COLO668 (cell line): ENCODE results near the gene PTGIS.

Experiments
- DNase-seq: peaks from one replicate; lab custom pipeline; 2025; ENCODE audit not compliant: unreplicated experiment; lab: John Stamatoyannopoulos, UW

PTGIS gene

GRCh38 chr20:49560646-49561045 is 7.3 kb downstream of the PTGIS start:
- DNase-seq = no peak

GRCh38 chr20:49560186-49560585 is 7.8 kb downstream of the PTGIS start:
- DNase-seq = no peak

DNA sequence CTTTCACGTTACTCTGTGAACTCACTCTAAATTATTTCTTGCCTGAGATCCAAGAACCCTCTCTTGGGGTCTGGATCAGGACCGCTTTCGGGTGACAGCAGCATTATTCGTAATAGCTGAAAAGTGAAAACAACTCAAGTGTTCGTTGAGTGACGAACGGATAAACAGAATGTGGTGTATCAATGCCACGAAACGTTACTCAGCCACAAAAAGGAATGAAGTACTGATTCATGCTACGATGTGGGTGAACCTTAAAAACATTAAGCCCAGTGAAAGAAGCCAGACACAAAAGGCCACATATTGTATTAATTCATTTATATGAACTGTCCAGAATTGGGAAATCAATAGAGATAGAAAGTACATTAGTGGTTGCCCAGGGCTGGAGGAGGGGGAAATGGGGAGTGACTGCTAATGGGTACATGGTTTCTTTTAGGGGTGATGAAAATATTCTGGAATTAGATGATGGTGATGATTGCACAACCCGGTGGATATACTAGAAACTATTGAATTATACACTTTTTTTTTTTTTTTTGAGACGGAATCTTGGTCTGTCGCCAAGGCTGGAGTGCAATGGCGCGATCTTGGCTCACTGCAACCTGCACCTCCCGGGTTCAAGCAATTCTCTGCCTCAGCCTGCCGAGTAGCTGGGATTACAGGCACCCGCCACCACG is 8.4 kb downstream of the PTGIS start:
- DNase-seq = no peak

DNA sequence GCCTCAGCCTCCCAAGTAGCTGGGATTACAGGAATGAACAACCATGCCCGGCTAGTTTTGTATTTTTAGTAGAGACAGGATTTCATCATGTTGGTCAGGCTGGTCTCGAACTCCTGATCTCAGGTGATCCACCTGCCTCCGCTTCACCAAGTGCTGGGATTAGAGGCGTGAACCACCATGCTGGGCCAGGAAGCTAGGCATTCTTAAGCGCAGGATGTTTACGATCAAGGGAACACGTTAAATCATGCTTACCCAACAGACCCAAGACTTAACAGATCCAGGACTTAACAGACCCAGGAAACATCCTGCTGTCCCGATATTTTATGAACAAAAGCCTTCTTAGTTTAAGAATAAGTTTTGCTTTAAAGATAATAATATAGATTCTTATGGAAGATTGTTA is 9.1 kb downstream of the PTGIS start:
- DNase-seq = no peak

GRCh38 chr20:49557449-49557848 is 10.5 kb downstream of the PTGIS start:
- DNase-seq = no peak

GRCh38 chr20:49556621-49557020 is 11.3 kb downstream of the PTGIS start:
- DNase-seq = no peak

GRCh38 chr20:49549801-49550551 is 18.0 kb downstream of the PTGIS start:
- DNase-seq = no peak

DNA sequence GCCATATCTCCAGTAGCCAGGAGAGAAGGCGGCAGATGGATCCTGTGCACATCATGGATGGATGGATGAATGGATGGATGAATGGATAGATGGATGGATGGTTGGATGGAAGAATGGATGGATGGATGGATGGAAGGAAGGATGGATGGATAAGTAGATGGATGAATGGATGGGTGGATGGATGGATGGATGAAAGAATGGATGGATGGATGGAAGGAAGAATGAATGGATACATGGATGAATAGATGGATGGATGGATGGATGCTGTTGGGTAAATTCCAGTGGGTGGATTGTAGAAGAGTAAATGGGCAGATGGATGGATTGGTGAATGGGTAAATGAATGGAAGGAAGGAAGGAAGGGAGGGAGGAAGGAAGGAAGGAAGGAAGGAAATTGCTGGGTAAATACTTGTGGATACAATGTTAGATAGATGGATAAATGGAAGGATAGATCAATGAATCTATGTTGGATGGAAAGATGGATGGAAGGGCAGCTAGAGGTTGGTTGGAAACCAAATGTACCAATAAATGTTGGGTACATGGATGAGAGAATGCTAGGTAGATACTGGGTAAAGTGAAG is 19.5 kb downstream of the PTGIS start:
- no peak for DNase-seq

DNA sequence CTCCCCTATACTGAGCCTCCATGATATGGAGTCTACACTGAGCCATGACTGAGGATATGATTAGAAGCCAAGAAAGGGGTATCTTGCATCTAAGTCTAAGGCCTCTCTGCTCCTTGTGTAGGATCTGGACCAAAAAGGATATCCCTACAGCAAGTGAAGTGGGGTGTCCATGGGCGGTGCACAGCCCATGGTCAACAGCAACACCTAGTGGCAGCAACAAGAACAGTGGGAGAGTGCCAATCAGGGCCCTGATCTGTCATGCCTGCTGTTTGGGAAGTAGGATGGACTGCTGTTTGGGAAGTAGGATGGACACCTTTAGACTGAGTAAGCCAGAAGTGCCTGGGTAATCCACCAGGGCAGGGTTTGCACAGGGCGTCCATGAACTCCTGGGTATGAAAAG is 22.4 kb downstream of the PTGIS start:
- no peak for DNase-seq

GRCh38 chr20:49544535-49544934 is 23.4 kb downstream of the PTGIS start:
- no peak for DNase-seq

DNA sequence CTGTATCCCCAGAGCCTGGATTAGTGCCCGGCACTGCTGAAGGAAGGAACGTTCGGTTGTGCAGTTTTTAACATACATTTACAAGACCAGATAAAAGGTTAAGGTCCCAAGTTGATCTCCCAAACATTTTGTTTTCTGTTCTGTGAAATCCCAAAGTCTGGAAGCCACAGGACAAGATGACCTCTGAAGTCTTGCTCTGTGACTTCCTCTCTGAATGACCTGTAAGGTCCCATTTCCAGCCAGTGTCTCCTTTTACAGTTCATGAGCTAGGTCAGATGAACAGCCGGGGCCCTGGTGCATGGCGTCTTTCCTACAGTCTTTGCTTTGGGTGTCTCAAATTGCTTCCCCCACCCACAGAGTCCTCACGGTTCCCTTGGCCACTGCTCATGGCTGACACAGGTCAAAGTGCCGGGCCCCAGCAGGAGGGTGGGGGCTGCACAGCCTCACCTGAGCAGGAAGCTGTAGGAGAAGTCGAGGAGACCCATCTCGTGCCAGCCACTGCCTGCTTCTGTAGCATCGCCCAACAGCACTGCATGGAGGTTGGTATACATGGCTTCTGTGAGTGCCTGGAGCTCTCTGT is 24.0 kb downstream of the PTGIS start:
- DNase-seq = no peak

- DNase-seq = no peak
Observed at GRCh38 chr20:49543071-49543857, 24.7 kb downstream of the PTGIS start.

- DNase-seq = no peak
Observed at GRCh38 chr20:49542514-49542991, 25.4 kb downstream of the PTGIS start.

DNA sequence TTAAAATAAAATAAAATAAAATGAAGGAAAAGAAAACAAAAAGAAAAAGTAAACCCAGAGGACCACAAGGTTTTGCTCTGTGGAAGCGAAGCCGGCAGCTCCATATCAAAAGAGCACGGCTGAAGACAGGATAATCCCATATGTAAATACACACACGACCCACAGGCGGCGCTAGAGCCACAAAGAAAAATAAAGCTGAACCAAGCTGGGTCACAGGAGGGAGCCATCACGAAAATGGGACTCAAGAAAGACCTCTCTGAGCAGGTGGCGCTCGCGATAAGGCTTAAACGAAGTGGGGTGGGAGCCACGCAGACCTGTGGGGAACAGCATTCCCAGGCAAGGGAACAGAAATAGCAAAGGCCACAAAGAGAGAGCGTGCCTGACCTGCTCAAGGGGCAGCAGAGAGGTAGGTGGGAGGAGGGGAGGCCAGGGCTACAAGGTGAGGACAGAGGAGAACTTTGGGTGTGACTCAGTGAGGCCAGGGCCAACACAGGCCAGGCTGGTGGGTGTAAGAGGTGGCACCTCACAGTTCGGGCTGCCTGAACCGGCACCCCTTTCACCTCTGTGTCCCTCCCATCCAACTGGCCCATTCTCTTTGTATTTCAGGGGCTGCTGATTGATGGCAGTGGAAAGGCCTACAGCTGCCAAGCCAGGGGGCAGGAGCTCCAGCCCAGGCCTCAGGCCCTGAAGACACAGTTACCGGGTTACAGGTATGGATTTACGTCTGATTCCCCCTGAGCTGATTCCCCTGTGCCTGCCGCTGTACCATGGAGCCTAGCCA is 26.0 kb downstream of the PTGIS start:
- peak; percentile 83 for DNase-seq

DNA sequence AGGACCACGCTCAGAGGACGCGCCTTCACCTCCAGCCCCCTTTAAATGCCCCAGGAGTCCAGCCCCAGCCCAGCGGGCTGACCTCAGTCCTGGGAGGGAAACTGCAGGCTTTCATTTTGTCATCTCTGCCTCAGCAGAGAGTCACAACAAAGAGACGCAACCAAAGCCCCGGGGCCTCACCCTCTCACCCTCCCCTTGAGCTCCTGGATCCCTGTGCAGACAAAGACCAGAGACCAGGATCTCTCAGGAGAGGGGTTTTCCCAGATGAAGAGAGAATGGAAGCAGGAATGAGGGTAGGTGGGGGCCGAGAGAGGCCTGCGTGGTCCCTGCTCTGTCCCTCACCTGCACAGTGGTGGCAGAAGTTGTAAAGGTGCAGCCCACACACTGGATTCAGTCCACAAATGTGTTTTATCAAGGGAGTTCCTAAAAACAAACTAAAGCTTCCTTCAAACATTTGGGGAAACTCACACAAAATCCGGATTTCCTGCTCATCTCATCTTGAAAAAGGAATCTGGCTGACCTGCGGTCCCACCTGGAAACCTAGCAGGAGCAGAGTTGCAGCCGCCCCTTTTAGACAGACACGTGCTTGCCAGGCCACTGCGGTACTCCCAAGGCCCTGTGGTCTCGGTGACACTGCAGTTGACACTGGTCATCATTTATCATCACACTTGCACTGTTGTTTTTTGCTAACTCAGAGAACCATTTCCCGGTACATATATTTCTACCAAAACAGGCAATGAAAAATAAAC is 27.1 kb downstream of the PTGIS start:
- DNase-seq = no peak

DNA sequence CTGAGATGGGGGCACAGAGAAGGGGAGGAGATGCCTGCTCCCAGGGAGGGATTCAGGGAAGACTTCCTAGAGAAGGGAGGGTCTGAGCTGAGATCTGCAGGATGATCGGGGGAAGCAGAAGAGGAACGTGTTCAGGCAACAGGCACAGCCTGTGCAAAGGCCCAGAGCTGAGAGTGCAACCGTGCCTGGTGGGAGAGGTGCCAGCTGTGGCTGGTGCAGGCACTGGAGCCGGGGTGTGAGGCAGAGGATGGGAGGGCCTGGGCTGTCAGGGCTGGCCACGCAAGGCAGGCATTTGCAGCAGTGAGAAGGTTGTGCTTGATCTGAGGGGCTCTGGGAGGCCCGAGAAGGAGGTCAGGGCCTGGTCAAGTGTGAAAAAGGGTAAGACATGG is 27.7 kb downstream of the PTGIS start:
- DNase-seq = no peak

GRCh38 chr20:49539481-49540231 is 28.3 kb downstream of the PTGIS start:
- DNase-seq = peak; percentile 81

GRCh38 chr20:49538950-49539349 is 29.0 kb downstream of the PTGIS start:
- no peak for DNase-seq

- peak; percentile 55 for DNase-seq
Observed at GRCh38 chr20:49534255-49534712, 33.7 kb downstream of the PTGIS start.
